GM12873 (cell line): ENCODE measurements around the gene FOXL2.

ENCODE experiments used
- CTCF ChIP-seq: IDR thresholded peaks from 2 replicates; pipeline ENCODE4 v1.5.1; 2012; ENCODE audit warnings: low read depth, mild to moderate bottlenecking, moderate library complexity, low read length, control low read depth; ENCODE audit not compliant: insufficient read depth; ENCODE audit errors: missing control alignments

Gene FOXL2

GRCh38 chr3:138946663-138947494, at the start of gene FOXL2, which contains the start of gene FOXL2NB:
Gene FOXL2 (minus strand): TSS chr3:138947137. CDS start chr3:138946722, 415 bp downstream.
Gene FOXL2NB (plus strand): TSS chr3:138947217. CDS start chr3:138947365, 148 bp downstream.
- TF ChIP-seq CTCF = no peak

GRCh38 chr3:138995706-138996105, 48.8 kb upstream of the FOXL2 start:
- TF ChIP-seq CTCF = no peak

- TF ChIP-seq CTCF = no peak
These were observed 40.2 kb upstream of the FOXL2 start for GRCh38 chr3:138987181-138987580.

- no peak for TF ChIP-seq CTCF
These were observed 39.0 kb upstream of the FOXL2 start for GRCh38 chr3:138985932-138986331.

GRCh38 chr3:138984816-138985215, 37.9 kb upstream of the FOXL2 start:
- no peak for TF ChIP-seq CTCF

GRCh38 chr3:138976047-138976446, 29.1 kb upstream of the FOXL2 start:
- no peak for TF ChIP-seq CTCF

GRCh38 chr3:138975351-138975750, 28.4 kb upstream of the FOXL2 start:
- TF ChIP-seq CTCF = no peak
